COLO829 (cell line): ENCODE measurements around the gene ASPHD1.
A peak's percentile ranks its signal among the peaks of the same experiment; 100 is the strongest.
"Not testable (repeated sequence)": the region's sequence is repeated elsewhere in the genome, so short reads cannot be mapped to it uniquely, and the experiment has no call there.

ENCODE experiments used
- DNase-seq: peaks from one replicate; pipeline ENCODE4 v3.0.0; 2012; ENCODE audit warnings: low spot score

The ASPHD1 gene

DNA sequence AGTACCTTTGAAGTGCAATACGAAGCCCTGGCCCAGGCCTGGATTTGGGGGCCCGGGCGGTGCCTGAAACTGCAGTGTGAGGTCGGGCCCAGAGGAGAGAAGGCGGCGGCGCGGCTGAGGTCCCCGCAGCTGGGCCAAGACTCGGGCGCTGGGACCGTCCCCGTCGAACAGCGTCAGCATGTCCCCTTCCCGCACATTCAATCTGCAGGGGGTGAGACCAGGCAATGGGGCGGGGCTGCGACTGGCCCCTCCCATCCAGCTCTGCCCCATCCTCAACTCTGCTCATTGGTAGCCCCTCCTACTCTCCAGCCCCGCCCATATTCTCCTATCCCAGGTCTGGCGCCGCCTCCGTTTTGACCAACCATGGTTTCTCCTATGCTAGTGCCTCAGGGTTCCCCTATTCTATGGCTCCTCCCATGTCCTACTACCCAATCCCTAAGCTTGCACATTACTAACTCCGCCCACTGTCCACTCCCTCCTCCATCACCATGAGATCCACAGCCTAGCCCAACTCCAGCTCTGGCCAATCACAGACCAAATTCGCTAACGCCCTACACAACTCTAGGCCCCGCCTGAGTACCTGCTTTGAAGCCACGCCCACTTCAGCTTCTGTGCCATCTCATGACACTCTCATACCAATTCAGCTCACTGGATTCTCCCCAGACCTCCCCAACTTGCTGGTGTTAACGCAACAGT is 22.9 kb upstream of the ASPHD1 start:
- DNase-seq = peak; percentile 35

DNA sequence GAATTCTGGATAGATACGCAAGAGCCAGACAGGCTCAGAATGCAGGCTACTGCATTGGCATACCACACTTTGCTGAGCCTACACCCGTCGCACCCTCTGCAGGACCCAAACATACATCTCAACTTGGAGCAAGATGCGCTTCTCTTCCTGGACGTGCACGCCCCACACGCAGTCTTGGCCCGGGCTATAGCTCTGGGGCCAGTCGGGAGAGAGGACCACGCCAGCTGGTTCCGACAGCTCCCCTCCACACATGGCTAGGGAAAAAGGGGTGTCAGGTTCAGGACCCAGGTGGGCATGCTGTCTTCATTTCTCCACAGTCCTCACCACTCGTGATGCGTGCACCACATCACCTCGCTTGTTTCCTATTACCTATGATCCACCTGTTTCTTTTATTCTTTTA is 22.1 kb upstream of the ASPHD1 start:
- DNase-seq = no peak

DNA sequence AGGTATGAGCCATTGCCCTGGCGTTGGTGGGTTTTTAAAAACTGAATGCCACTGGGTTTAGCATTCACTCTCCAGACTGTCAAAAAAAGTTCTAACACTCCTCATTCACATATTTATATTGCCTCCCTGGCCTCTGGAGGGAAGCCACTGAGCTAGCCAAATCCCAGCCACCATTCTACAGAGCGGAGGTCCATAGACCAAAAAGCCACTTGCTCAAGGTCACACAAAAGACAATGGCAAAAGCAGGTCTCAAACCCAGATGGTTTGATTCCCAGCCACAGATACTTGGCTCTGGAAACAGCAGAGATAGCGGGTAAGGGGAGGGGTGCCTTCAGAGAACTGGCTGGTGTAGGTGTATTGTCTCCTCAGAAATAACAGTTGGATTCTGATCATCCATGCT is 19.2 kb upstream of the ASPHD1 start:
- DNase-seq = no peak

DNA sequence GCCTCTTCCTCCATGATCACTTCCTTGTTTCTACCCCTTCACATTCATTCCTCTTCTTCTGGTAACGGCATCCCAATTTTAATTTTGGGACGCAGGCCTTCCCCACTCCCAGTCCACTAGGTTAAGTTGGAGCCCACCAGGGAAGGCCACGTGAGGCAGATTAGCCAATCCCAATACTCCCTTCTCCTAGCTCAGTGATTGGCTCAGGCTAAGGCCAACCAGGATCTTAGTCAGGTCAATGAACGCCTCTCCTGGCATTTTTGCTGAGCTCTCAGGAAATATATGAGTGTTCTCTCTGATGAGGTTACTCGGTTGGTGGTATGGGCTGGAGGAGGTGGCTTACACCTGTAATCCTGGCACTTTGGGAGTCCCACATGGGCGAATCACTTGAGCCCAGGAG is 16.3 kb upstream of the ASPHD1 start:
- no peak for DNase-seq

DNA sequence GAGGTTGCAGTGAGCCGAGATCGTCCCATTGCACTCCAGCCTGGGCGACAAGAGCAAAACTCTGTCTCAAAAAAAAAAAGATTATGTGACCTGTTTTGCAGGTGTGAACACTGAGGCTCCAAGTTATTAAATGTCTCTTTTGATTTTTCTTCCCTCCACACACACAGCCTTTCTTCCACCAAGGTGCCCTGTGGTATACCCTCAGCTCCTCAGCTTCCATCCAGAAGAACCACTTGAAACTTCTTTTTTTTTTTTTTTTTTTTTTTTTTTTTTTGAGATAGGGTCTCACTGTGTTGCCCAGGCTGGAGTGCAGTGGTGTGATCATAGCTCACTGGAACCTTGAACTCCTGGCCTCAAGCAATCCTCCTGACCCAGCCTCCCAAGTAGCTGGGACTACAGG is 10.9 kb upstream of the ASPHD1 start:
- not testable (repeated sequence) for DNase-seq

DNA sequence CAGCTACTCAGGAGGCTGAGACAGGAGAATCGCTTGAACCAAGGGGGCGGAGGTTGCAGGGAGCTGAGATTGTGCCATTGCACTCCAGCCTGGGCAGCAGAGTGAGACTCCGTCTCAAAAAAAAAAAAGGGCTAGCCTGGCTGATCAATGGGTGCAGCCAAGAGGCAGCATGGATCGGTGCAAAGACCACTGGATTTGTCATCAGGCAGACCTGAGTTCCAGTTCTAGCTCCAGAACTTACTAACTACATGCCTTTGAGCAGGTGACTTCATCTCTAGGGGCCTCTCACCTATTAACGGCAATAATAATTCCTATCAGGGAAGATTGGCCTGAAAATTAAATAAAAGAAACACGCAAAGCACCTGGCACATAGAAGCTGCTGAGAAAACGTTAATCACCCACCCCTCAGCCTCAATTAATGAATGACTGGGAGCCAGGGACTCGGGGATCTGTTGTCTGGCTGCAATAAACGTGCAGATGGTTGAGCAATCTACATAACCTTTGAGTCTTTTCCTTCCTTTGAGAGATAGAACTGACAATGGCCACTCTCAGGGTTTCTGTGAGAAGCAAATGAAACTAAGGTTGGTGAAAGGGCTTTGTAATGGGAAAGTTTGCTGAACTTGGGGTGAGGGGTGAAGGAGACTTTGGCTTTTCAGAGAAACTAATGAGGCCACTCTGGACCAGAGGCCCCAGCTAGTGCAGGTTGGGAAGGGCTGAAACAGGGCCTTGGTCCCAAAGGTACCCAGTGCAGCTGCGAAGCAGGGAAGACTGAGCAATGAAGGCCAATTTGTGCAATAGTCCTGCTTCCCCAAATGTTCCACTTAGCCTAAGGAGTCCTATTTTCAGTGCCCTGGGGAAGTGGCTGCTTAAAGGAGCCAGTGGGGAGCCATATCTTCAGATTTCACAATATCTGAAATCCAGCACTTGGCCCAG is 8.5 kb upstream of the ASPHD1 start:
- no peak for DNase-seq

DNA sequence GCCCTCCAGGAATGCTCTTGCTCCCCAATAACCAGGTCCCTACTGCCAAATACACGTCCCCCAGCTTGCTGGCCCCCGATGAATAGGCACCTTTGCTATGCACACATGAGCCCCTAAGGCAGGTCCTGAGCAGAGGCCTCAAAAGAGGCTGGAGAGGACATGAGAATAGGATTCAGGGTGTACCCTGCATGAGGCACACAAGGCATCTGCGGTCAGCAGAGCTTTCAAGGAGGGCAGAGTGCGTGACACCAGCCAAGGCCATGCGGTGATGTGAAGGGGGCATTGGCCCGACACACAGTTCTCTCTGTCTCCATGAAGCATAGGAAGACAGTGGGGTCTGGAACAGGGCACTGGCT is 7.9 kb upstream of the ASPHD1 start:
- no peak for DNase-seq

DNA sequence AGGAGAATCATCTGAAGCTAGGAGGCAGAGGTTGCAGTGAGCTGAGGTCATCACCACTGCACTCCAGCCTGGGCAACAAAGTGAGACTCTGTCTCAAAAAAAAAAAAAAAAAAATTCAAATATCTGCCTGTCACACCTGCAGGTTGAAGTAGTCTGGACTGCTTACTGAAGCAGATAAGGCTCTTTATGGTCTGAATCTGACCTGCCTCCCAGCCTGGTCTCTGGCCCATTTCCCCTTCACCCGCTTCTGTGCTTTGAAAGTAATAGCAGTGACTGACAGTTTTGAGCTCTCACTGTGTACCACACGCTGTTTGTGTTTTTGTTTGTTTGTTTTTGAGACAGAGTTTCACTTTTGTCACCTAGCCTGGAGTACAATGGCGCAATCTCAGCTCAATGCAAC is 6.7 kb upstream of the ASPHD1 start:
- no peak for DNase-seq

DNA sequence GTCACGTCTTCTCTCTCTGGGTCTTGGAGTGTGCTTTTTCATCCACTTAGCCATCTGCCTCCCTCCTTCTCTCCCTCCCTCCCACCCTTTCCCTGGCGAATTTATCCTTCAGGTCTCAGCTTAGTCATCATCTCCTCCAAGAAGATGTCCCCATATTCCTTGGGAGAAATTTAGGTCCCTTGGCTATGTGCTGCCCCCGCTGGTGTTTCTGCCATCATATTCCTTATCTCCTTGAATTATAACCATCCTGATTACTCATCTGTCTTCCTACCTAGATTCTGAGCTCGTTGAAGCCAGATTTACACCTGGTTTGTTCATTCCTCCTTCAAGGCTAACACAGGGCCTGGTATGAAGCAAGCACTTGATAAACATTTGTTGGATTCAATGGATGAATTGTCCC is 5.9 kb upstream of the ASPHD1 start:
- no peak for DNase-seq

DNA sequence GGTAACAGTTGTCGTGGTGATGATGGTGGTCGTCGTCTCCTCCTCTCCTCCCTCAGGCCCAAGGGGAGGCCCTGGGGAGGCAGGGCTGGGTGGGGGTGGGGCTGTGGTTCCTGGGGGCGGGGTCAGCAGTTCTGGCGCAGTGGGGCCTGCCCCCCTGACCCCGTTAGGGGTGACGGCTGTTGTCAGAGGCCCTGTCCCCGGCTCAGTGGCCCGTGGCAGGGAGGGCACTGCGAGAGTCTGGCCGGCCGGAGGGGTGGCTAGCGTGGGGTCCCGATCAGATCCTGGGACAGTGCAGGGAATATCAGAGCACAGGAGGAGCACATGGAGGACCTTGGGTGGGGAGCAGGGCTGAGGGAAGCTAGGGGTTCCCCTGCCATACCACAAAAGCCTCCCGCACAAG is 3.4 kb upstream of the ASPHD1 start:
- no peak for DNase-seq

DNA sequence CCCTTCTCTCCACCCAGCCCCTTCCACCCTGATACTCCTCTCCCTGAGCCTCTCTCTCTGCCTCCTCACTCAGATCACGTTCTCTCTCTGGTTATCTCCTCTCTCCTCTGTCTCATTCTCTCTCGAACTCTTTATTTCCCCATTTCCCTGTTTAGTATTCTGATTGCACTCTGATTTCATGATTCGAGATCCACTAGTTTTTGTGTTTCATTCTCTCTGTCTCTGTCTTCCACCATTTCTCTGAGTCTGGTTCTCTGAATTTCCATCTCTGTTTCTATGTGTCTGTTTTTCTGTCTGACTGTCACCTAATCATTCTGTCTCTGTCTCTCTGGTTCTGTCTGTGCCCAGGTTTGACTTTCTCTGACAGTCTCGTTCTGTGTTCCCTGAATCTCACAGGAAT is 3.0 kb upstream of the ASPHD1 start:
- no peak for DNase-seq

DNA sequence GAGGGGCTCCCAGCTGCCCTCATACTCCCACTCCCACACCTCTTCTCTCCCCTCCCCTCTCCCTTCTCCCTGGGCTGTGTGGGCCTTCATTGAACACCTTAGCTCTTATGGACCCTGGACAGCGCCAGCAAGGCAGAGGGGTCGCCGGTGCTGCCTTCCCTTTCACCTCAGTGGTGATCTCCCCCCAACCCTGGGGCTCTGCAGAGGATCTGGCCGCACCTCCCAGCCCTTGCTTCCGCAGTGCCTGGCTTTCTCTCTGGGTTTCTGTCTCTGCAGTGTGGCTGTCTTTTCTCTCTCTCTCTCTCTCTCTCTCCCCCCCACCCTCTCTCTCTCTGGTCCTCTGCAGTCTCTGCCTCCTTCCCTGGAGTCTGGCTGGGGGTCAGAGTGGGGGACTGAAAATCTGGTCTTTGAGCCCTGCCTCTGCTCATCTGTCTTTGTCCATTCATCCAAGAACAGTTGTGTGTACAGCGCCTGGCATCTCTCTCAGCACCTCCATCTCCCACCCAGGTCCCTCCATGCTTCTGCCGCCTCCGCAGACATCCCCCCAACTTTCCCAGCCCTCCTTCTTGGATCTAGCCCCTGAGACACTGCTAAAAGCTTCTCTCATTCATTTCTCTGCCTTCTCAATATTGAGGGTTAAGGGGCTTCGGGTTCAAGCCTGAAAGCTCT is 2.0 kb upstream of the ASPHD1 start:
- no peak for DNase-seq

DNA sequence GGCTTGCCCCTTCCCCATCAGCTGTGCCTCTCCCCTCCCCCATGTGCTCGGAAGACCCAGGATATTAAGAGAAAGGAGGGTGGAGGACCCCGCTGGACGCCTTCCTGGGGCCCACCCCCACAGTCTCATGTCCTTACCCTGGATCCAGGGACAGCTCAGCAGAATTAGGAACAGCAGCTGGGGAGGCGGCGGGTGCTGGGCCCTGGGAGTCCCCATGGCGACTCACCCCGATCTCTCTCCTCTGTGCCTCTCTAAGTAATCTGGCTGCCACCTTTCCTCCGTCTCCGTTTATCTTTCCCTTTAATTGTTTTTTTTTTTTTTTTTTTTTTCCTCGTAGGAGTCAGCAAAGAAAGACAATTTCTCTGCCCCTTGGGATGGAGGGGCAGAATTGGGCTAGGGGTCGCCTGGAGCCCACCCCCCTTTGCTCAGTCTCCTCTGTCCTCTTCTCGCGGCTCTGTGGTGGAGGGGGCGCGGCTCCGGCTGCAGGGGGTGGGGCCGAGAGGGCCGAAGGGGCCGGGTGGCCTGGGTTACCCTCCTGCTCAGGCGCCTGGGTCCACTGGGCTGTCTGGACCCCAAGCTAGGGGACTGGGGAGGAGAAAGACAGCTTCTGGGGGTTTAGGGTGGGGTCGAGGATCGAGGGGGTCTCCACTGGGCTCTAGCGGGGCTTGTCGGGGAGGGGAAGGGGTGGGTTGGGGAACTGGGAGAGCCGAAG is 1.3 kb upstream of the ASPHD1 start:
- DNase-seq = no peak

DNA sequence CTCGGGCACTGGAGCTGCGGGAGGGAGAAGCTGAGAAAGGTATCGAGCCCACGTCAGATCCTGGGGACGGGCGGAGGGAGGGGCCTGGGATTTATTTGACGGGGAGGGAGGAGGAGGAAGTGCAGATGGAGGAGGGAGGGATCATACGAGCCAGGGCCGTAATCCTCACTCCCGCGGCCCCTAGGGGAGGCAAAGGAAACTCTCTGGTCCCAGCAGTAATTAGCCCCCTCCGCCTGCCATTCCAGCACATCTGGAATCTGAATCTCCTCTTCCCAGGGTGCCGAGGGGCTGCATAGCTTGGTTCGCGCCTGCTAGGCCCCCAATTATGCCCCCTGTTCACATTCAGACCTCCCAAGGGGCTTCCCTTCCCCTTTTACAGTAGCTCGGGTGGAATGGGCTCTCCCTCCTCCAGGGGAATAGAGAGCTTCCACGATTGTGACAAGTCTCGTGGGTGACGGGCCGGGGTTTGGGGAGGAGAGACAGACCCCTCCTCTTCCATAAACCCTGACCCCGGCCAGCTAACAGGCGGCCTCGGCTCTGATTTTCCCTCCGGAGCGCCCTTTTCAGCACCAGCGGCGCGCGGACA is 679 bp upstream of the ASPHD1 start, which contains the start of gene SEZ6L2:
TSS of gene SEZ6L2 (minus strand) at position 35 of the 586 bp plus-strand sequence. CDS start 531 bp downstream, outside the sequence.
- peak; percentile 80 for DNase-seq

DNA sequence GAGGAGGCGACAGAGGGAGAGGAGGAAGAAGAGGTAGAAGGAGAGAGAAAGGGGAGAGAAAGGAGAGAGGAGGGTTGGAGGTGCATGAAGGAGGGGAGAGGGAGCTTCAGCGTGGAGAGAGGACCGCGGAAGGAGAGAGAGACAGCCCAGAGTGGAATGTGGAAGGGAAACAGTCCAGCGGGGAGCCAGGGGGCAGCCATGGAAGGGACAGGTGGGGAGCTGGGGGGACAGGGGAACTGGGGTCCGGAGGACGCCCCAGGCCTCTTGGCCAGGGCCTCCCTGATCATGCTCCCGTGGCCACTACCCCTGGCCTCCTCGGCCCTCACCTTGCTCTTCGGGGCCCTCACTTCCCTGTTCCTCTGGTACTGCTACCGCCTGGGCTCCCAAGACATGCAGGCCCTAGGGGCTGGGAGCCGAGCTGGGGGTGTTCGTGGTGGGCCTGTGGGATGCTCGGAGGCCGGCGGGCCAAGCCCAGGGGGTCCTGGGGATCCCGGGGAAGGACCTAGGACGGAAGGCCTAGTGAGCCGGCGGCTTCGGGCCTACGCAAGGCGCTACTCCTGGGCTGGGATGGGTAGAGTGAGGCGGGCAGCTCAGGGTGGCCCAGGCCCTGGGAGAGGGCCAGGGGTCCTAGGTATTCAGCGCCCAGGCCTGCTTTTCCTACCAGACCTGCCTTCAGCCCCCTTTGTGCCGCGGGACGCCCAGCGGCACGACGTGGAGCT is 759 bp downstream of the ASPHD1 start:
- no peak for DNase-seq

DNA sequence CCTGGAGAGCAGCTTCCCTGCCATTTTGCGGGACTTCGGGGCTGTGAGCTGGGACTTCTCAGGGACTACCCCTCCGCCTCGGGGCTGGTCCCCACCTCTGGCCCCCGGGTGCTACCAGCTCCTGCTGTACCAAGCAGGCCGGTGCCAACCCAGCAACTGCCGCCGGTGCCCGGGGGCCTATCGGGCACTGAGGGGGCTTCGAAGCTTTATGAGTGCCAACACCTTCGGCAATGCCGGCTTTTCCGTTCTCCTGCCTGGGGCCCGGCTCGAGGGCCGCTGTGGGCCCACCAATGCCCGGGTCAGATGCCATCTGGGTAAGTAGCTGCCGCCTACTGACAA is 1.3 kb downstream of the ASPHD1 start:
- DNase-seq = no peak

DNA sequence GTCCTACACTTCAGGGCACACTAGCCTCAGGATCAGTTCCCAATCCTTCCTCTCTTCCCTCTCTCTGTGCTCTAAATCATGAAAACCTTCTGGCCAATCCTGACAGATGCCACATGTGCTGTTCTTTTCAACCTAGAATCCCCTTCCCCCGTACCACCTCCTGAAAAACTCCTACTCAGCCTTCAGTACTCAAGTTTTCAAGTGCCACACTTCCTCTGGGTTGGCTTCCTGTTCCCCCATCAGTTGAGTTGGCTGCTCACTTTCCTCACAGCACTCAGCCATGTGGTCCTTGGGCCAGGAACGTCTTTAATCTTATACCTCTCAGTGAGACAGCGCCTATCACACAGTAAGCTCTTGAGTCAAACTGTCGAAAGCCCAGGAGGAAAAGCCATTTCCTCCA is 3.3 kb downstream of the ASPHD1 start:
- no peak for DNase-seq

DNA sequence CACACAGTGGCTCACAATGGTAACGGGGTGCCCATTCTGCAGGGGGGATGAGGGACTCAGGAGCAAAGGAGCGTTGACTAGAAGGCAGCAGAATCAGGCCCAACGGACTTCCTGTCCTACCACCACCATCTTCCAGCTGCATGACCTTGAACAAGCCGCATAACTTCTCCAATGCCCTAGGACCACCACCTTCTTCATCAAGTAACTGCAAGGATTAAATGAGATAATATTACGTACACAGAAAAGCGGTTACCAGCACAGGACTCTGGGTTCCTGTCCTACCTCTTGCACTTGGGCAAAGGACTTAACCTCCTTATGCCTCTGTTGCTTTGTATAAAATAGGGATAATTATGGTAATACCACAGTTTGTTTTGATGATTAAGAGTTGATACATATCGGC is 4.7 kb downstream of the ASPHD1 start:
- DNase-seq = no peak

DNA sequence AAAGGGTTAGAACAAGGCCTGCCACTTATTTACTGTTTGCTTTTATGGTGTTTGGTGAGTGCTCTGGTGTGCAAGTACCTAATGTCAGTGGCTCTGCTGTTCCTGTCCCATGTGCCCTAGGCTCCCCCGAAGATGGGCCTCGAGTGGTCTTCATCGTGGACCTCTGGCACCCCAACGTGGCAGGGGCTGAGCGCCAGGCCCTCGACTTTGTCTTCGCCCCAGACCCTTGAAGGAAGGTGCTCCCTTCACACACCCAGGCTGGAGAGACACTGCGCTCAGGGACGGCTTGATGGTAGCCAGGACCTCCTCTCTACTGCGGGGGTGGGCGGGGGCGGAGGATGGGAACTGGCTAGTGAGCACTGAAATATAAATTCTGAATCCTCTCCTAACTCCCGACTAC is 5.4 kb downstream of the ASPHD1 start:
- DNase-seq = no peak

DNA sequence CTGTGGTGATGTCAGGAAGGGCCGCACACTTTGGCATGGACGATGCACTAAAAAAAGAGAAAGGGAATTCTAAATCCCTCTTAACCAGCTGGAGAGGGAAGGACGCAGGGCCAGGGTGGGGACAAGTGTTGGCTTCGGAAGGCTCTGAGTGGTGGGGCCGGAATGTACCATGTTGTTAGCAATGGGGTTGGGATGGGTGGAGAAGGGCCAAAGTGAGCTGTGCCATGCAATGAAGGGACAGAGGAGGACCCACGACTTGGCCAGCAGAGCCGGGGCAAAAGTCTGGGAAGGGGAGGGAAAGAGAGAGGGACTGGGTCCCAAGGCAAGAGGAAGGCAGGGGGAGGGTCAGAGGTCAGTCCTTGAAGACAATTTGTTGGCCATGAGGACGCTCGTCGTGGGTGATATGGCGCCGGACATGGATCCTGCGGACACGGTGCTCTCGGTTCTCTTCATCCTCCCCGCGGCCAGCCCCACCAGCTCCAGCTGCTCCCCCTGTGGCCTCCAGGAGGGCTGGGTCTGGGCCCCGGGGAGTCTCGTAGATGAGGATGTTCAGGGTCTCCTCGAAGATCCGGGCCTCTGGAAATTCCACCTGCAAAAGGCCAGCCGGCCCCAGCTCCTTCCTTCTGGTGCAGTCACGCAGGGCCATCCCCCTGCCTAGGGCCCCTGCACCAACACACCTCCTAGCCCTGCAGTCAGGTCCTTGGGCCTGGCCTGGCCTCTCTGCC is 6.4 kb downstream of the ASPHD1 start:
- no peak for DNase-seq

DNA sequence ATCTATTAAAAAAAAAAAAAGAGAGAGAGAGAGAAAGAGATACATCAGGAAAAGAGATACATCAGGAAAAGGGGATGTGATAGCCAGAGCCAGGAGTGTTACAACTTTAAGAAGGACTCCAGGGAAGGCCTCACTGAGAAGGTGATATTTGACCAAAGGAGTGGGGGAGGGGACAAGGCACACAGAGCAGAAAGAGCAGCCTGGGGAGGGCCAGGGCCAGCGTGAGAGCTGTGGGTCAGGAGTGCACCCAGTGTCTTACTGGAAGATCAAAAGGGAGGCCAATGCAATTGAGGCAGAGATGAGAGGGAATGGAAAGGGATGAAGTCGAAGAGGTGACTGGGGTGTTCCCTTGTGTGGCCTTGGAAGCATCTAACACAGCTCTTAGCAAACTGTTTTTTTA is 7.7 kb downstream of the ASPHD1 start:
- no peak for DNase-seq
